Kidney (tissue), 14 donors: ENCODE results near the gene MAST2. TPM values are rescaled to one million over a fixed set of nuclear protein-coding genes. Genes with fewer than 3 reads are reported as not detected.

Experiments
- DNase-seq, 5 donors: peaks; one replicate each; pipeline ENCODE4 v3.0.0-alpha.2; 2013 to 2020
- FAIRE-seq: peaks from 2 replicates; lab custom pipeline; 2012; peaks lifted over from hg19 to GRCh38; lab: Jason Lieb, UNC
- H3K27ac ChIP-seq, 2 donors: one replicate each; pipeline ENCODE4 v1.7.0; 2013; ENCODE audit warnings: low read depth in 2 of 2, low read length in 2 of 2, inconsistent platforms in 1 of 2
- H3K27me3 ChIP-seq: one replicate; pipeline ENCODE4 v1.7.1; 2013; ENCODE audit warnings: low read length, inconsistent platforms; ENCODE audit not compliant: control insufficient read depth, insufficient read depth
- H3K36me3 ChIP-seq, 3 donors: one replicate each; pipeline versions ENCODE4 v1.7.0 to v1.7.1; 2013; ENCODE audit warnings: low read length in 3 of 3, control low read depth in 1 of 3, inconsistent platforms in 1 of 3; ENCODE audit not compliant: insufficient read depth in 3 of 3, control insufficient read depth in 2 of 3
- H3K4me1 ChIP-seq, 3 donors: one replicate each; pipeline versions ENCODE4 v1.7.0 to v1.7.1; 2013; ENCODE audit warnings: low read length in 3 of 3, inconsistent platforms in 1 of 3, low read depth in 1 of 3; ENCODE audit not compliant: control insufficient read depth in 2 of 3, insufficient read depth in 2 of 3
- H3K4me3 ChIP-seq, 3 donors: one replicate each; pipeline versions ENCODE4 v1.7.0 to v1.8.1; 2013; ENCODE audit warnings: low read length in 3 of 3, control low read depth in 1 of 3, inconsistent platforms in 1 of 3
- H3K9ac ChIP-seq, 3 donors: one replicate each; pipeline versions ENCODE4 v1.7.0 to v1.7.1; 2013; ENCODE audit warnings: low read length in 3 of 3, control low read depth in 1 of 3, inconsistent platforms in 1 of 3
- H3K9me3 ChIP-seq, 3 donors: one replicate each; pipeline versions ENCODE4 v1.7.0 to v1.7.1; 2013; ENCODE audit warnings: low read length in 3 of 3, control low read depth in 1 of 3, inconsistent platforms in 1 of 3; ENCODE audit not compliant: control insufficient read depth in 2 of 3, insufficient read depth in 1 of 3
- CTCF ChIP-seq: IDR thresholded peaks from 3 replicates; pipeline ENCODE4 v1.5.1; 2012; ENCODE audit warnings: mild to moderate bottlenecking, moderate library complexity, borderline replicate concordance; ENCODE audit not compliant: insufficient read depth; ENCODE audit errors: extremely low read depth
- intact Hi-C: fragments of 100-400 bp; cut with DNase I; formaldehyde crosslinking; loops from one replicate; pipeline ENCODE4 v1.11.1; 2022
- polyA plus RNA-seq: library from polyadenylated mRNA; stranded (reverse); fragments of 350-450 nt; fragmentation: Illumina TruSeq; extraction: RNeasy Lipid Tissue Mini Kit (QIAGEN cat#74804); gene quantifications from one replicate; pipeline ENCODE4 v1.2.3, GENCODE V29; 2014; ENCODE audit warnings: low read depth, low replicate concordance; ENCODE audit not compliant: insufficient read depth
- total RNA-seq: library from RNA; stranded (reverse); fragmentation: NEBNext Ultra II Directional; extraction: Animal tissue kit (Norgen Biotek cat#: 25700); gene quantifications from one replicate; pipeline ENCODE4 v1.2.1, GENCODE V29; 2021
- donor health status: control.
- donor health status: control.
- donor health status: control.
- donor health status: control.
- donor health status: control.
- donor health status: DM: yes; HTN: yes; CAD: no.
- donor health status: Normal renal cell carcinoma (clear cell type).

MAST2 gene
- total and polyA plus RNA-seq, 2 donors from 2014 or later = 7.6 to 17.9 TPM

GRCh38 chr1:46021046-46021996, 217.9 kb downstream of the MAST2 start:
- intact Hi-C loops = no loop called here
- TF ChIP-seq CTCF = no peak
- no peaks in the 10 kb centered on the region for H3K4me1 ChIP-seq
- H3K9me3 ChIP-seq = no peaks in the 10 kb centered on the region
- no peak overlapping the region for H3K9ac ChIP-seq
- no peak for DNase-seq
- H3K27me3 ChIP-seq = no peaks in the 10 kb centered on the region
- no peak overlapping the region for H3K4me3 ChIP-seq
- peaks cover 2 to 7% (median 4%) of the 10 kb centered on the region in 3 donors for H3K36me3 ChIP-seq
- no peak for FAIRE-seq
- no peak overlapping the region for H3K27ac ChIP-seq

- intact Hi-C loops = no loop called here
- TF ChIP-seq CTCF = no peak
- Histone ChIP-seq H3K27me3 (no peaks in the 10 kb centered on the region), H3K9me3 (no peaks in the 10 kb centered on the region), H3K9ac (no peak overlapping the region), H3K4me1 (no peaks in the 10 kb centered on the region), H3K4me3 (no peak overlapping the region), H3K36me3 (peaks cover 3 to 19% (median 4%) of the 10 kb centered on the region in 3 donors), H3K27ac (no peak overlapping the region)
- DNase-seq (no peak), FAIRE-seq (no peak)
These were observed 223.1 kb downstream of the MAST2 start for GRCh38 chr1:46026531-46026930.

GRCh38 chr1:46027788-46028573, 224.6 kb downstream of the MAST2 start:
- DNase-seq (no peak), FAIRE-seq (no peak)
- Histone ChIP-seq H3K4me1 (no peaks in the 10 kb centered on the region), H3K27me3 (no peaks in the 10 kb centered on the region), H3K4me3 (no peak overlapping the region), H3K36me3 (peaks cover 3 to 16% (median 4%) of the 10 kb centered on the region in 3 donors), H3K27ac (no peak overlapping the region), H3K9me3 (no peaks in the 10 kb centered on the region), H3K9ac (no peak overlapping the region)
- TF ChIP-seq CTCF = no peak
- intact Hi-C loops = no loop called here
